ENCODE measurements around the gene IGLON5. TPM values are rescaled to one million over a fixed set of nuclear protein-coding genes. Genes with fewer than 3 reads are reported as not detected.

Gene IGLON5
- total RNA-seq, 1 experiment from 2014 or later, result not detected

- Mint-ChIP-seq H3K27ac (ENCODE audit: unreplicated experiment) (no peak overlapping the region), H3K4me1 (ENCODE audit: low read depth, unreplicated experiment) (no peaks in the 10 kb centered on the region), H3K4me3 (ENCODE audit: low read depth, unreplicated experiment) (no peak overlapping the region), H3K9me3 (ENCODE audit: low read depth, unreplicated experiment) (no peaks in the 10 kb centered on the region), H3K27me3 (ENCODE audit: unreplicated experiment) (peaks cover 38% of the 10 kb centered on the region), H3K36me3 (ENCODE audit: insufficient read depth, unreplicated experiment) (no peaks in the 10 kb centered on the region)
- intact Hi-C loops (cut with micrococcal nuclease; ENCODE audit: unreplicated experiment), result no loop called here
- no peak for TF ChIP-seq CTCF (IDR thresholded peaks at IDR 0.05; ENCODE audit: unreplicated experiment)
- no TSS peak for BruUV-seq (replicated peaks)
- CTCF ChIA-PET, result no interaction called here
- no peak for DNase-seq
These were observed 25.8 kb upstream of the IGLON5 start for GRCh38 chr19:51285682-51286081.

GRCh38 chr19:51289635-51290034 lies 21.8 kb upstream of the IGLON5 start:
- intact Hi-C loops (cut with micrococcal nuclease; ENCODE audit: unreplicated experiment), result no loop called here
- no peaks in the 10 kb centered on the region for H3K9me3 Mint-ChIP-seq (ENCODE audit: low read depth, unreplicated experiment)
- no peaks in the 10 kb centered on the region for H3K36me3 Mint-ChIP-seq (ENCODE audit: insufficient read depth, unreplicated experiment)
- no peak for TF ChIP-seq CTCF (IDR thresholded peaks at IDR 0.05; ENCODE audit: unreplicated experiment)
- no peak overlapping the region for H3K4me3 Mint-ChIP-seq (ENCODE audit: low read depth, unreplicated experiment)
- no peak for DNase-seq
- CTCF ChIA-PET, result no interaction called here
- no peak overlapping the region for H3K27ac Mint-ChIP-seq (ENCODE audit: unreplicated experiment)
- no peaks in the 10 kb centered on the region for H3K4me1 Mint-ChIP-seq (ENCODE audit: low read depth, unreplicated experiment)
- H3K27me3 Mint-ChIP-seq (ENCODE audit: unreplicated experiment), result peaks cover 48% of the 10 kb centered on the region
- BruUV-seq (replicated peaks), result no TSS peak

DNA sequence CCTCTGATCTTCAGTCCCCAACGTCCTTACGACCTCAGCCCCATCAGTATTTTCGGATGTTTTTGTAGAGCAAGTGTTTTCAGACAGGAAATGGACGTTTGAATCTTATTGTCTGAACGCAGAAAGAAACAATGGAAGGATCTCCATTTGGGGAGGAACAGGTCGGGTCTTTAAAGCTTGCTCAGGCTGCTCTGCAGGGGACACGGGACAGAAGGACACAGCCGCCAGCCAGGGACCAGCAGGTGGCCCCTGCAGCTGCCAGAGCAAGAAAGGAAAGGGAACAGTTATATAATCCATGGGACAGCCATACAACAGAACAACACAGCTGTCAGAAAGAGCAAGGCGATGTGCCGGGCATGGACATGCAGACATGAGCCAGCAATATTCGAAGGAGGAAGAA lies 18.5 kb upstream of the IGLON5 start:
- intact Hi-C loops (cut with micrococcal nuclease; ENCODE audit: unreplicated experiment), result no loop called here

GRCh38 chr19:51293571-51294210 lies 17.8 kb upstream of the IGLON5 start:
- CTCF ChIA-PET, result interaction anchor here (0.6 kb wide), 1 partner anchor 206 kb away, joined by 3 read pairs; no protein-coding TSS in a partner anchor
- BruUV-seq (replicated peaks), result no TSS peak
- intact Hi-C loops (cut with micrococcal nuclease; ENCODE audit: unreplicated experiment), result no loop called here

More for the DNA sequence above, 18.5 kb upstream of the IGLON5 start:
- no peak for DNase-seq
- CTCF ChIA-PET, result interaction anchor here (0.6 kb wide), 1 partner anchor 205 kb away, joined by 3 read pairs; no protein-coding TSS in a partner anchor
- Mint-ChIP-seq H3K27me3 (ENCODE audit: unreplicated experiment) (peaks cover 81% of the 10 kb centered on the region), H3K9me3 (ENCODE audit: low read depth, unreplicated experiment) (no peaks in the 10 kb centered on the region), H3K4me1 (ENCODE audit: low read depth, unreplicated experiment) (no peaks in the 10 kb centered on the region), H3K4me3 (ENCODE audit: low read depth, unreplicated experiment) (no peak overlapping the region), H3K27ac (ENCODE audit: unreplicated experiment) (no peak overlapping the region), H3K36me3 (ENCODE audit: insufficient read depth, unreplicated experiment) (no peaks in the 10 kb centered on the region)
- TF ChIP-seq CTCF (IDR thresholded peaks at IDR 0.05; ENCODE audit: unreplicated experiment), result no peak
- no TSS peak for BruUV-seq (replicated peaks)

More at GRCh38 chr19:51293571-51294210, 17.8 kb upstream of the IGLON5 start:
- Mint-ChIP-seq H3K9me3 (ENCODE audit: low read depth, unreplicated experiment) (no peaks in the 10 kb centered on the region), H3K36me3 (ENCODE audit: insufficient read depth, unreplicated experiment) (no peaks in the 10 kb centered on the region), H3K4me1 (ENCODE audit: low read depth, unreplicated experiment) (no peaks in the 10 kb centered on the region), H3K4me3 (ENCODE audit: low read depth, unreplicated experiment) (no peak overlapping the region), H3K27ac (ENCODE audit: unreplicated experiment) (no peak overlapping the region), H3K27me3 (ENCODE audit: unreplicated experiment) (peaks cover 89% of the 10 kb centered on the region)
- no peak for DNase-seq
- TF ChIP-seq CTCF (IDR thresholded peaks at IDR 0.05; ENCODE audit: unreplicated experiment), result no peak

Measured in Calu3 (cell line).